GM04503 (cell line): ENCODE data around the gene RASSF7.
"Not testable (repeated sequence)": the region's sequence is repeated elsewhere in the genome, so short reads cannot be mapped to it uniquely, and the experiment has no call there.

ENCODE experiments used
- DNase-seq: peaks from one replicate; pipeline ENCODE4 v3.0.0-alpha.2; 2012; ENCODE audit warnings: low read depth

Gene RASSF7

DNA sequence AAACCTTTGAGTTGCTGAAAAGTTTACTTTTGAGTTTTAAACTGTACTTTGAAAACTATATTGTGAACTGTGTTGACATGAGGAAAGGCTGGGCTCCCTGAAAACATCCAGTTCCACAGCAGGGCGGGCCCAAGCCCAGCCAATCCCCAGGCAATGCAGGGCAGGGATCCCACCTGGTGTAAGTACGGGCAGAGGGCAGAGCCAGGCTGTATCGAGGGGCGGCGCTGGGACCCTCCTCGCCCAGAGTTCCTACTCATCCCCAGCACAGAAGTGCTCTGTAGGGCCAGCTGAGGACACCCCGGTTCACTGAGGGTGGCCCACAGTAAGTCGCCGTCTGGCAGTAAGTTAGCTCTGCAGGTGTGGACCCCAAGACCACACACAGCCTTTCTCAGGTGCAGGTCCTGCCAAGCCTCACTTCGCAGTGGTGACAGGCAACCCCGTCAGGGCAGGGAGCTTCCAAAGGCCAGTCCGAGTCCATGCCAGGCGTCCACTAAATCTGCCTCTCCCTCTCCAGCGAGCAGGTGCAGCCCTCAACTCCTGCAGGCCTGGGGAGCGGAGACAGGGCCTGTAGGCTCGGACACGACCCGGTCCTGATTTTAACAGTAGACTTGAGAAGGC, 6.3 kb downstream of the RASSF7 start:
- DNase-seq: no peak

DNA sequence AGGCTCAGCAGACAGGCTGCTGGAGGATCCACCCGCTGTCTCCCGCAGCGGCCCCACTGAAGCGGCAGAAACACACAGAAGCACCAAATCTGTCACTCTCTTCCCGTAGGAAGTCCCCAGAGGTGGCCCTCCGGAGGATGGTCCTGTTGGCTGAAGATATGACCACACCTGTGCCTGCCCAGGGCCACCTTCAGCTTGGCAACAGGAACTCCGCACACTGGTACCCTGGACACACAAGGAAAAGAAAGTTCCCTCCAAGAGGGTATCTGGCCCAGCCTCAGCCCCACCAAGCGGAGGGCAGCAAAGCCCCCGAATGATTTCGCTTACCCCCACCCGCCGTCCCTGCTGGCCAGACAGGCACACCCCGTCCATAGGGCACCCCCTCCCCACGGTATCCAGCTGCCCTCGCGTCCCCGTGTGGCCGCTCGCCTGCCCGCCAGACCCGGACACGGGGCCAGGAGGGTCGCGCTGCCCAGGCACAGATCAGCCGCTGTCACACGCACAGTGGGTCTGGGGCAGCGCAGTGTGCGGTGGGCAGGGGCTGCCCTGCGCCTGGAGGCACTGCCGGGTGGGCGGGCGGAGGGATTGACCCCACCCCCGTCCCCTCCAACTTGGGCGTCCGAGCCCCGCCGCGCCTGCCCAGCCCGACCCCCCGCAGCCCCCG, 7.0 kb downstream of the RASSF7 start:
- no peak for DNase-seq

DNA sequence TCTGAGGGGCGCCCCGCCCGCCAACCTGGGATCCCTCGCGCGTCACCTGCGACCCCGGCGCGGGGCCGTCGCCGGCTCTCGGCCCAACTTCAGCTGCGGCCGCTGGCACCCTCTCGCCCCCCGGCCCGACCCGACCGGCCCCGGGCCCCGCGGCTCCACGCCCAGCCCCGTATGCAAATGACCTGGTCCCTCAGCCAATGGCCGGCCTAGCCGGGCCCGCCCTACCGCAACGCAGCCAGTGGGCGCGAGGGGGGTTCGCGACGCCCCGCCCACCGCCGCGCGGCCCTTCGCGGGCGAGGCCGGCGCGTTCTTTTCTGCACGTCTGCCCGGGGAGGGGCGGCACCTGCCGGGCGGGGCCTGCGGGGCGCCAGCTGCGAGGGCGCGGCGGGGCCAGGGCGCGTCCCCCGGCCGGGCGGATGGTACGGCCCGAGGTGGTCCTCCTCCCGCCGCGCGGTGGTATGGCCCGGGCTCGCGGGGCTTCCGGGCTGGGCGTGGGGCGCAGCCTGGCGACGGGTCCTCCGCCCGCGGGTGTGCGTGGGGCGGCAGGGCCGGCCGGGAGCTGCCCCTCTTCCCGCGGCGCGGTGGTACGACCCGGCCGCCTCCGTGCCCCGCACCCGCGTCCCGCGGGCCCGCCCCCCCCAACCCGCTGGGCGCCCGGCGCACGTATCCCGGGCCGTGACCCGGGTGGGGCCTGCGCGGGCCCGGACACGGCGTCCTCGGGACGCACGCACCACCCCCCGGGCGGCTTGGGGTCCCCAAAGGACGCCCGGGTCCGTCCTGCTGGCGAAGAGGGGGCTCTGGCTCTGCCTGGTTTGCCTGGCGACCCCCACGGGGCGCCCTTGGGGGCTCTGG, 7.8 kb downstream of the RASSF7 start:
- DNase-seq: peak; percentile 56

DNA sequence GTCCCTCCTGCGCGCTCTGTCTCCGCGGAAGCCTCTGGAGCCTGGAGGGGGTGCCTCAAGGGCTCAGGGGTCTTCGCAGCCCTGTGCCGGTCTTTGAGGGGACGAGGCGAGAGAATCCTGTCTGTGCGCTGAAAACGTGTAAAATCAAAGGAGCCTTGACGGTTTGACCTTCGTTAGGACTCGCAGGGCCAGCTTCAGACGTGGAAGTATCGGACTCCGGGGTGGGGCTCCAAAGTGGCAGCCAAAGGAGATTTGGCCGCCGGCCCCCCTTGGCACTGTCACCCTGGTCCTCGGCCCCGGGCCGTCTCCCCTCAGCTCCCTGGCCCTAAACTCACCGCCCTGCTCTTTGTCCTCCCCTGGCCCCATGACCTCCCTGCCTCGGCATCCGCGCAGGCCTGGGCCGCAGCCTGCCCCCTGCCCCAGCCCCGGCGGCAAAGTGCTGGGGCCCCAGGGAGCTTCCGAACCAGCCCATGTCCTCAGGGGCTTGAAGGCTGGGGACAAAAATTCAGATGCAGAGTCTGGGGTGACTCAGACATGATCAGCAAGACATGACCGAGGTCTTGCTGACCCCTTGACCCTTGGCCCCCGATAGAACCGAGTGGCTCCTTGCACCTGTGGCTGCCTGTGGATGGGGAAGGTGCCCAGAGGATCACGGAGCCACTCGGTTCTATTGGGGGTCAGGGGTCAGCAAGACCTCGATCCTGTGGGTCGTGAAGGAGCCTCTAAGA, 8.6 kb downstream of the RASSF7 start:
- no peak for DNase-seq

DNA sequence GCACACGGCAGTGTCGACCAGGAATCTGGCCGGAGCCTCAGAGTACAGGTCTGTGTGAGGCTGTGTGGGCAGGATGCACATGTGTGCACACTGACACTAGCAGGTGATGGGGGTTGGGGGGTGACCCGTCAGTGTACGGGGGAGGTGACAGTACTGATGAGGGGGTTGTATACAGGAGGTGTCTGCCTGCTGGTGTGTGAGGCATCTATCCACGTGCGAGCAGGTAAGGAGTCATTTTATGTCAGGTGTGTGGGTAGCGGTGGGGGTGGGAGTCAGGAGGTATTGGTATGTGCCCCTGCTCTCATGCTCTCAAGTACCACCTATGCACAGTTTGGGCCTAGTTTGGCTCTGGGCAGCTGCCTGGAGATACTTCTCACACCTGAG, 11.0 kb downstream of the RASSF7 start:
- DNase-seq: no peak

DNA sequence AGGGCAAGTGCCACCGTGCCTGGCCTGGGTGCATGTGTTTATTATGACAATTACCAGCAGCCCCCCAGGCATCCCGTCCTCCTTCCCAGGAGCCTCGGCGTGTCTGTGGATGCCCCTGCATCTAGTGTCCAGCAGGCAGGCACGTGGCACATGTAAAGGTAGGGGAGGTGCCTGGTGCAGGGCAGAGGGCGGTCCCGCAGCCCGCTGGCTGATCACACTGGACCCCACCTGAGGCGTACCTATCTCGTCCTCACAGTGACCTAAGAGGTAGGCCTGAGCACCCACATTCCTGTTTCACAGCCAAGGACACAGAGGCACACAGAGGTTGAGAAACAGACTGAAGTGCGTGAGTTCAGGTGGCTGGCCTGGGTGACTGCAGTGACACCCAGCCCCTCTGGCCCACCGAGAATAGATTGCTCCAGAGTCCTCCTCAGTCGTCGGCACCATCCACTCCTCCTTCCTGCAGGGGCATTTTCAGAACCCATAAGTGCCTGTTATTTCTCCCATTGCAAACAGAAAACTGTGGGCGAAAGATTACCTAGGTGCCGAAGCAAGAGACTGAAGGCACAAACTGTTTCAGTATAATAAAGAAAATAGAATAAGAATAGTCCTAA, 12.5 kb downstream of the RASSF7 start:
- DNase-seq: no peak

DNA sequence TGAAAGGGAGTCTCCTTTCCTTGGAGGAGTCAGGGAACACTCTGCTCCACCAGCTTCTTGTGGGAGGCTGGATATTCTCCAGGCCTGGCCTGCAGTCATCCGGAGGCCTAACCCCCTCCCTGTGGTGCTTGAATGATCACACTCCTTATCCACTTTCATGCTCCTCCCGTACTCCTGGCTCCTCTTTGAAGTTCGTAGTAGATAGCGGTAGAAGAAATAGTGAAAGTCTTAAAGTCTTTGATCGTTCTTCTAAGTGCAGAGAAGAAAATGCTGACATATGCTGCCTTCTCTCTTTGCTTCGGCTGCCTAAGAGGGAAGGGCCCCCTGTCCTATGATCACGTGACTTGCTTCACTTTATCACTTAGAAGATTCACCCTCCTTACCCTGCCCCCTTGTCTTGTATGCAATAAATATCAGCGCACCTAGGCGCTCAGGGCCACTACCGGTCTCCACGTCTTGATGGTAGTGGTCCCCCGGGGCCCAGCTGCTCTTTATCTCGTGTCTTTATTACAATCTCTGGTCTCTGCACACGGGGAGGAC, 13.3 kb downstream of the RASSF7 start:
- not testable (repeated sequence) for DNase-seq

DNA sequence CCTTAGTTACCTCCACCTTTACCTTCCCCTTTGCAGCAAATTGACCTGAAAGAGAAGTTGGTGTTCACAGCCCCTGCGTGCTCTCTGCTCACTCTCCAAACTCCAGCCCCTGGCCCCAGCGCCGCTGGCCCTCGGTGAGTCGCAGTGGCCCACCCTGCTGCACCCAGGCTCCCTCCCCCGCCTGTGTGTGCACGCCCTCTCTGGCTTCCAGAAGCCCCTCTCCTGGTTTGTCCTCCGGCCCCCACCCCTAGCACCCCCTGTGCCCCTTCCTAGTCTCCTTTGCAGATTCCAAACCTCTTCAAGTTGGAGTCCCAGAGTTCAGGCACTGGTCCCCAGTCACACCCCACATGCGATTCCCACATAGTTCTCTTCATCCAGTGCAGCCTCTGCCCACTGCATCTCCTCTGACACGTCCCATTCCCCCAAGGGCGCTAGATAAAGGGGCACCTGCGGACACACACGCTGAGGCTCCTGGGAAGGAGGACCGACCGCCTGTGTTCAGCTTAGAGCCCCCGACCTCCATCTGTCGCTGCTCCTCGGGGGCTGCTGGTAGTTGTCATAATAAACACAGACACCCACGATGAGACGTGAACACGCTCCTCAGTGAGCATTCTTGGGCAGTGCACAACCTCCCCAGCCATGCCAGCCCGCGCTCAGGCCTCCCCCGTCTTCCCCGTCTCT, 14.0 kb downstream of the RASSF7 start:
- no peak for DNase-seq

DNA sequence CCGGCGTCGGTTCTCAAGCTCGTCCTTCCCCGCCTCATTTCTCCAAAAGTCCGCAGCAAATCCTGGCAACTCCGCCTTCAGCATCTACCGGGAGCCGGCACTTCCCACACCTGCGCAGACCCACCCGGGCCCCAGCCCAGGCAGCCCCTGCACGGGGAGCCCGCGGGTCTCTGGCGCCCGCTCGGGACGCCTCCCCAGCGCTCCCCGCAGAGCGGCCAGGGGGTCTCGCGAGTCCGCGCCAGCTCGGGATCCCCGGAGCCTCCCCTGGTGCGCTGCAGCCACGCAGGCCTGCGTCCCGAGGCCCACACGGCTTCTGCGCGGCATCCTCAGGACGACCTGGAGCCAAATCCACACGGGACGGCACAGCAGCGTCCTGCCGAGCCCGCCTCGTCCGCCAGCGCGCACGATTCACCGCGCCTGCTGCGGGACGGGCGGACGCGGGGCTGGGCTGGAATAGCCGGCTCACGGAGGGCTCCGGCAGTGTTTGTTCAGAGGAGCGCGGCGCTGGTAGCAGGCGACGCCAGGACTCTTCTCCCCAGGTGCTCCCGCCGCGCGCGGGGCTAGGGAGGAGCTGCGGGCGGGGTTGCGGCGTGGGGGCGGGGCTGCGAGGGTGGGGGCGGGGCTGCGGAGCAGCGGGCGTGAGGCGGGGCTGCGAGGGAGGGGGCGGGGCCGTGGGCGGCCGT, 14.7 kb downstream of the RASSF7 start:
- DNase-seq: no peak

DNA sequence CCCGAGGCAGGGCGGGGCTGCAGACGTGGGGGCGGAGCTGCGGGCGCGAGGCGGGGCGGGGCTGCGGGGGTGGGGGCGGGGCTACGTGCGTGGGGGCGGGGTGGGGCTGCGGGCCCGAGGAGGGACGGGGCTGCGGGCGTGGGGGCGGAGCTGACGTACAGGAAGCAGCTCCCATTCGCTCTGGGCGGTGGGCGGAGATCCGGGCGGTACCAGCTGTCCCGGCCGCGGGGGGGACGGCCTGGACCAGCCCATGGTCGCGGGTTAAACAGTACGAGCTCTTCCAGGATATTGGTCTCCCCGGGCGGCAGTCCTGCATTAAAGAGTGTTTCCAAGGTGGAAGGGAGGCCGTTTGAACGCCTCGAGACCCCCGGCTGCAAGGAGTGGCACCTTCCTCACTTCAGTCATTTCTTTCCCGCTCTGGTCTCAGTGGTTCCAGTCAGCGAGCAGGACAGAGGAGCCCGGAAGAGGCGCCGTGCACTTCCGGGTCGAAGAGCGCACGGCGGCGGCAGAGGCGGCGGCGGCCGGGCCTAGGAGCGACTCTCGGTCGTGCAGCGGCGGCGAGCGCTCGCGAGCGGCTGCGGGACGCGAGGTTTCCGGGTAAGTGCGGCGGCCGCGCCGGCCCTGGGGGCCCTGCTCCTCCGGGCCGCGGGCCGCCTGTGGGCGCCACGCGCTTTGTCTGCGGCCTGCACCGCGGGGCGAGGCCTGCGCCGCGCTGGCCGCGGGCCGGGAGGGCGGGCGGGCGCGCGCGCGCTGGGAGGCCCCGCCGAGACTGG, 15.4 kb downstream of the RASSF7 start, which contains the start of gene PHRF1:
TSS of gene PHRF1 (plus strand) at position 475 of the 773 bp plus-strand sequence. CDS start 5,043 bp downstream, outside the sequence.
- DNase-seq: peak; percentile 67

DNA sequence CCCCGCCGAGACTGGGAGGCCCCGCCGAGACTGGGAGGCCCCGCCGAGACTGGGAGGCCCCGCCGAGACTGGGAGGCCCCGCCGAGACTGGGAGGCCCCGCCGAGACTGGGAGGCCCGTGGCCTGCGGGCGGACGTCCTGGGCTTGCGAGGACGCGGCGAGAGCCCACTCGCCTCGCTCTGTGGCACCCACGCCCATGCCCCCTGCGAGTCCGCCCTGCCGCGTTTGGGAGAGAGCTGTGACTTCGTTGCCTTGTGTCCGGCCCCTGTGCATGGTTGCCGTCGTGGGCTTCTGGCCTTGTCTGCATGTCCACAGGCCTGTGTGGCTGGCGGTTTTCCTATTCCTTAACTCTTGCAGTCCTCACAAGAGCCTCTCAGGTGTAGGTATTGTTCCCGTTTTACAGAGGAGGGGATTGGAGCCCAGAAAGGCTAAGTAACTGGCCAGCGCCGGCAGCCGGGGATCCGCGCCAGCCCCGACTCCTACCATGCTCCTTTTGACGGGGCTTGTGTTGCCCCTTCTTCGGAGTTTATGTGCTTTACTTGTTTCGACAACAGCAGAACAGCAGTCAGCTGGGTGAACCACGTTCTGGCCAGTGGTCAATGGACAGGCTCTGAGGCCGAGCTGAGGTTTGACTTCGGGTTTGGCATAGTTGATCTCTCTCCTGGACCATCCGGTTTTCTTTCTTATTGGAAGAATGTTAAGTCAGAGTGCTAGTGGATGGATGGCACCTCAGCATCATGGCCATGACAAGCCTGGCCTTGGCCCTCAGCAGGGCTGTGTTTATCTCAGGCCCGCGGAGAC, 16.2 kb downstream of the RASSF7 start:
- DNase-seq: no peak

DNA sequence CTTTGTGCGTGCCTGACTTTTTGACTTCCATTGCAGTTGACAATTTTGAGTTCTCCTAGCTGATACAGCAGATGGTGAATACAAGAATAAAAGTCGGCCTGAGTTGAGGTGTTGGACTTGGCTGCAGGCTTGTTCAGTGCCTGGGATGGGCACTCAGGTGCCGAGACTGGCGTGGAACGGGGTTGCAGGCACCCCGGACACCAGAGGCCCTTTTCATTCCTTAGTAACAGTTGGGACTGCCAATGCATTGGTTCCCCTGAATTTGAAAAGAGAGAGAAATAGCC, 16.8 kb downstream of the RASSF7 start:
- DNase-seq: no peak

DNA sequence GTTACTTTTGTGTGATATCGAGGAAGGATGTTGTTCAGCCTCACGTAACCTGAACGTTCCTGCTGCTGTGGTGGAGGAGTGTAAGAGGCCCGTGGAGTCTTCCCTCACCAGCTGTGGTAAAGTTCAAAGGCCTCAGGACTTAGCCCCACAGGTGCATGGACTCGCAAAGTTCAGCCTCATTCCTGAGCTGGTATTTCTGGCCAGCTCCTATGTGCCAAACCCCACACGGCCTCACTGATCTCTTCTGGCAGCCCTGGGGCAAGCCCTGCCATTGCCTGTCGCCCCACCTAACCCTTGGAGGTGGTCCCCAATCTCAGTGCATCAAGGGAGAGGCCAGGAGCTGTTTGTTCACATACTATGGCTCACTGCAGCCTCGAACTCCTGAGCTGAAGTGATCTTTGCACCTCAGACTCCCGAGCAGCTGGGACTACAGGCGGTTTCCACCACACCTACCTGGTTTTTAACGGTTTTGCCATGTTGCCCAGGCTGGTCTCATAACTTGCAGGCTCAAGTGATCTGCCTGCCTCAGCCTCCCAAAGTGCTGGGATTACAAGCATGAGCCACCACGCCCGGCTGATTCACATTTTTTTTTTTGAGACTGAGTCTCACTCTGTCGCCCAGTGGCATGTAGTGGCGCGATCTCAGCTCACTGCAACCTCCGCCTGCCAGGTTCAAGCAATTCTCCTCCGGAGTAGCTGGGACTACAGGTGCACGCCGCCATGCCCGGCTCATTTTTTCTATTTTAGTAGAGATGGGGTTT, 17.7 kb downstream of the RASSF7 start:
- no peak for DNase-seq

DNA sequence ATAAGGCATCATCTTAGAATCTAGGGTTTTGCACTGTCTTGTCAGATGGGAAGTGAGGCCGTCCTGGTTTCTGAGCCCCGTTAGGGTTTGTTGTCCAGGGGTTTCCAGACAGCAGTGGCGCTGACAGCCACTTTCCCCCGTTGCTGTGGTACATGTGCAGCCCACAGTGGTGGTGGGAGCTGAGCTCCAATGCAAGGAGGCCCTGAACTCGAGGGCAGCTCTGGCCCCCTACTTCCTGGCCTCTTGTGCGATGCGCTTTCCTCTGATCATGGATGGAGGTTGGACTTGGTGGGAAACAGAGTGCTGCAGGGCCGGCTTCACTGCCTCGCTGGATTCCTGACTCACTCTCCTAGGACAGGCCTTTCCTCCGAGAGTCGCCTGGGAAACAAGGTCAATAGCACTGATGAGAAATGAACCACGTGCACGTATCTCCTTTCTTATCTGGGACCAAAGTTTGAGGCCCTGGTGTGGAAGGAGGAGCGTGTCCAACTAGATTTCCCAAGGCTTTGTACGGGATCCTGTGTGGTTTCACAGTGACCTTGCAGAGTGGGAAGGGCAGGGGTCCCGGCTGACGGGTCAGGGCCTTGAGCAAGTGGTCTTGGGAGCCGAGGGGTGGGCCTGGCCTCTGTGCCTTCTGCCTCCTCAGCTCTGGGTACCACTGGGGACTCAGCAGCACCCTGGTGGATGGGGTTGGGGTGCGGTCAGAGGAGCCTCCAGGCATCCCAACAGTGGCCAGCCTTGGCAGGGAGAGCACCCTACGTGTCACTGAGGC, 19.2 kb downstream of the RASSF7 start:
- no peak for DNase-seq

DNA sequence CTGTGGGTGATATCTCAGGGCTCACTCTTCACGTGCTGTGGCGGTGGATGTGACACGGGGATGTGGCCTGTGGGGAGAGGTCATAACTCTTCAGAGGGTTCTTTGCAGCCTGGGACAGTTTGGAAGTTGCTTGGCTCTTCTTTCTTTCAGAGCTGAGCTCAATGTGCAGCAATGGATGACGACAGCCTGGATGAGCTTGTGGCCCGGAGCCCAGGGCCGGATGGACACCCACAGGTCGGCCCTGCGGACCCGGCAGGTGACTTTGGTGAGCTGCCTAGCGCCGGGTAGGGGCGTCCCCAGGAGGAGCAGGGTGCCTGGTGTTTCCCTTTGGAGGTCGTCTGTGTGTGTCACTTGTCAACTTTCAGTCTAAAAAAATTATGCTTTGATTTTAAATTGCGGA, 20.6 kb downstream of the RASSF7 start:
- no peak for DNase-seq

DNA sequence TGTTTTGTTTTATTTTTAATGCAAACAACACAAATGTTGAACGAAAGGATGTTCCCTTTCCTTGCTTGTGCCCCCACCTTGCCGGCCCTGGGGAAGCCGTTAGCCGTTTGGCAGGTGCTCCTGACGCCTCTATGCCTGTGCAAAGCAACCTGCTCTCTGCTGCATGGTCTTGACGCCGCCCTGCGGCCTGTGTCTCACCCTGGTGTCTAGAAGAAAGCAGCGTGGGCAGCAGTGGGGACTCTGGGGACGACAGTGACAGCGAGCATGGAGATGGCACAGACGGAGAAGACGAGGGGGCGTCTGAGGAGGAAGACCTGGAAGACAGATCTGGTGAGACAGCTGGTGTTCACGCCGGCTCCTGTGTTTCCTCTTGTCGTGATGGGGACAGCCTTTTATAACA, 21.0 kb downstream of the RASSF7 start:
- no peak for DNase-seq

DNA sequence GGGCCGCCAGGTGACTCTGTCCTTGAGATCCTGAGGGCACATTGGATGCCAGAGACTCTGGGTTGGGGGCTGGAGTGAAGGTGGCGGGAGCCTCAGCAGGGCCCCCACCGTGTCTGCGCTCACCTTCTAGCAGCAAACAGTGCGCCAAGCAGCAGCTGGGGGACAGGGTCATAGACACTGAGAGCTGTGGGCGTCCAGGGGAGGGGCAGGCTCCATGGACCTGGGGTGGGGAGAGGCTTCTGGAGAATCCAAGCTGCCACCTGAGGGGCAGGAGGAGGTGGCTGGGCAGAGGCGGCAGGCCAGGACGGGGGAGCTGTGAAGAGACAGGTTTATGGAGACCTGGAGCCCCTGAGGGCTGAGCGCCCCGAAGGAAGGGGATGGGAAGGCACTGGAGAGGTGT, 23.5 kb downstream of the RASSF7 start:
- no peak for DNase-seq
